HG03571 (cell line): ENCODE results near the gene HOXB2.

Experiments
- ATAC-seq: cut with Tn5 transposase; IDR thresholded peaks from one replicate; pipeline ENCODE4 v1.9.1; 2021; ENCODE audit not compliant: unreplicated experiment

The HOXB2 gene

GRCh38 chr17:48579471-48579759, 34.5 kb upstream of the HOXB2 start:
- ATAC-seq = no peak

DNA sequence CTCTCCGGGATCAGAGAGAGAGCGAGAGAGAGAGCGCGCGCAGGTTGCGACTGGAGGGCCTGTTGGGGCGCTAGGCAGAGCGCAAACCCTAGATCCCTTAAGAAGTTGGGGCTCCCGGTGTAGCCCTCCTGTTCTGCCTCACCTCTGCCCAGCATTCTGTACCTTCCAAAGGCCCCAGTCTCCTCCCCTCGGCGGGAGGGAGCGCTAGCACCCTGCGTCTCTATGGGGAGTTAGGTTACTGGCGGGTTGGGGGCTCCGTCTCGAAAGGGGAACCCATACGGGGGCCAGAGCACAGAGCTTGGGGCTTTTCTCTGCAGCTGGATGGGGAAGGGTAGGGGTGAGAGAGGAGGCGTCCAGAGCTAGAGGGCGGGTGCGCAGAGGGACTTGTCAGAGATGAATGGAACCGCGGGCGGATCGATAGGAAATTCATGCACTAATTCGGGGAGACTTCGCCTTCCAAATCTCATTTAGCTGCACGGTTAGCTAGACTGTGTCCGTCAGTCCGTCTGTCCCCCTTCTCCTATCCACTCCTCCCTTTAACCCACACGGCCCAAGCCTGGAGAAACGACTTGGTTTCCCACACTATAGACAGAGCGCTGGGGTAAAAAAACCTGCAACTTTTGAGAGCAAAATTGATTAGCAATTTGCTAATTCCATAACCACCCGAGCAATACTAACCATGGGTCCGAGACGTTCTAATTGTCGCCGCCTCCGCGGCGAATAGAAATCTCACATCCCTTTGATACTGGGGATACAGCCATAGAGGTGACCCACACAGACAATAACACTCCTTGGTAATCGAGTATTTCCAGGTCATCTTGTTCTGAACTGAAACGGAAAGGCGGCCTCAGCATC, 33.9 kb upstream of the HOXB2 start:
- no peak for ATAC-seq

DNA sequence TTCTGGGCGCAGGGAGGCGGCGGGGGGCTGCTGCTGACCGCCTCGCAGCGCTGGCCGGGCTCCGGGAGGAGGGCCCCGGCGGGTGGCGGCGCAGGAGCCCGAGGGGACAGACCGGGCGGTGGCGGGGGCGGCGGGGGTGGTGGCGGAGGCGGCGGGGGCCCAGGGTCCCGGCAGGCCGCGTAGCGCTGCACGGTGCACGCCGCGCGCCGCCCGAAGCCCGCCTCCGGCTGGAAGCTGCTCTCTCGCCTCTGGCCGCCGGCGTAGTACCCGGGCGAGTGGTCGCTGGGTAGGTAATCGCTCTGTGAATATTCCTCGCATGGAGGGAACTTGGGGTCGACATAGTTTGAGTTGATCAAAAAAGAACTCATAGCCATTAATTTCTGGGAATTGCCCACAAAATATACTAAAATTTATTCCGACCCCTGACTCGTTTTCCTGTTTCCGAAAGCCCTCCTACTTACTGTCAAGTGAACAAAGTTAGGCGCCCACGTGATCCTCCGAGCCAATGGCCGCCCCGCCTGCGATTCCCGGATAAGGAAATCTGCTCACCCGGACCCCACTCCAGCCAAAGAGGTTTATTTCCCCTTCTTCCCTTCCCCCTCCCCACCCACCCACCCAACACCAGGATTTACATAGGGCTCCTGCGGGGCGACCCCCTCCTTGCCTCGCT, 33.2 kb upstream of the HOXB2 start, which contains the start of gene HOXB4:
Gene HOXB4 (minus strand): TSS at position 405 of the 670 bp plus-strand sequence. CDS start 31 bp downstream, at position 374.
- no peak for ATAC-seq

DNA sequence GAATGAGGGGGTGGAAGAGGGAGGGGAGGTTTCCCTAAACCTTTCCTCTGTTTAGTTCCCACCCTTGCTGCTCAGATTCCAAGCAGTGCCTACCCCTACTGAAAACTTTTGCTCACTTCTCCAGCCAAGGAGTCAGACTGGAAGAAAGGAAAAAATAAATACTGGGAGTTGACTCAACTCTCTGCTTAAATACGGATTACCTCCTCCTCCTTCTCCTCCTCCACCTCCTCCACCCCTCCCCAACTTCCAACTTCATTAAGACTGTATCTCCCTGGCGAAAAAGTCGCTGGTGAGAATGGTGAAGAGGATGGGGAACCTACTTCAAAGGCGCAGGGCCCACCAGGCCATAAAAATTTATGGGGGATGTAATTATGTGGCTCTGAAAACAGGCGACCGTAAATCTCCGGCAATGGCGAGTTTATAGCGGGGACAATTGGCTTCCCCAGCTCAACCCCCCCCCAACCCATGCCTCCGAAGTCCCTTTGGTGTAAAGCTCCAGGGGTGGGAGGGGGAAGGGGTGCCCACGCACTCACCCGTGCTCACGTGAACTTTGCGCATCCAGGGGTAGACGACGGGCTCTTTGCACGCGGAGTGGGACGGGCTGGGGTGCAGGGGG, 32.5 kb upstream of the HOXB2 start:
- no peak for ATAC-seq

- ATAC-seq = no peak
These were observed 31.8 kb upstream of the HOXB2 start for GRCh38 chr17:48576479-48577309.

- ATAC-seq = no peak
These were observed 31.0 kb upstream of the HOXB2 start for GRCh38 chr17:48575673-48576478.

DNA sequence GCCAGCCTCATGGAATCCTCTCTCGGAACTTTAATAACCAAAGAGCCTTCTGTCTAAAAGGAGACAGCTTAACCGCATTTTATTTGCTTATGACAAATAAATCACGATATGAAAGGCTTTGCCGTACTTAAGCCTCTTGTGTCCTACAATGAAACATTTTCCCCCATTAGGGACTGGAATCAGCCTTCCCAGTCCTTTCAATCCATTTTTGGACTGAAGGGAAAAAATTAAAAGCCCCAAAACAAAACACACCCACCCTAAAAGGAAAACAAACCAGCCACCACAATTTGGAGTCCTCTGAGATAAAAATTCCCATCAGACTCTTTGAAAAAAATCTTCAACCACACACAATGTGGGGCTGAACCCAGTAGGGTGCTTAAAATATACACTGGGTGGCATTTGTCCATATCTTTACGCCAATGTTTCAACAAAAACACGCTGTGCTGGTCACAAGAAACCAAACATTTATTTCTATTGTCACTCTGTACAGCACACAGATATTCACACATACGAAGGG, 30.2 kb upstream of the HOXB2 start:
- no peak for ATAC-seq

GRCh38 chr17:48574505-48575065, 29.7 kb upstream of the HOXB2 start:
- no peak for ATAC-seq

DNA sequence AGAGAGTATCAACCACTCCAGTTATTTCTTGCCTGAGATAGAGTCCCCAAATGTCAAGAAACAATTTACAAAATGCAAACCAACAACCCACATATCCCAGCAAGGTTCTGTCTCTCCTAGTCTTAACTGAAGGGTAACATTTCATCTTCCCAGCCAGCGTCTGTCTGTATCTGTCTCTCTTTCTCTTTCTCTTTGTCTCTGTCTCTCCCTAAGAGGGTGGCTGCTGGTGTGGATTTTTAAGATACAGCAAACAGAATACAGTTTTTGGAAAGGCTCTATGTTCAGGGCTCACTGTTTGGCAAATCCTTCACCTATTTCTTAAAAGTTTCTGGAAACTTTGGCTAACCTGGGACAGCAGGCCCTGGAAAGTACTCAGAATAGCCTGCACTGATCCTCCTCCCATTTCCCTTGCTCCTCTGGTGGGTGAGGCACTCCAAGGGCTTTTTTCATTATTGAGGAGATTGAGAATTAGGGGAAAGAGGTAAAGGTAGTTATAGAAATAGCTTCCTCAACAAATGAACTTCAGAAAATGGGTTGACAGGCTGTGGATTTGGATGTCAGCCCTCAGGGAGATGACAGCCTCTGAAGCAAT, 27.0 kb upstream of the HOXB2 start:
- ATAC-seq = no peak

GRCh38 chr17:48571024-48571818, 26.3 kb upstream of the HOXB2 start:
- ATAC-seq = no peak

DNA sequence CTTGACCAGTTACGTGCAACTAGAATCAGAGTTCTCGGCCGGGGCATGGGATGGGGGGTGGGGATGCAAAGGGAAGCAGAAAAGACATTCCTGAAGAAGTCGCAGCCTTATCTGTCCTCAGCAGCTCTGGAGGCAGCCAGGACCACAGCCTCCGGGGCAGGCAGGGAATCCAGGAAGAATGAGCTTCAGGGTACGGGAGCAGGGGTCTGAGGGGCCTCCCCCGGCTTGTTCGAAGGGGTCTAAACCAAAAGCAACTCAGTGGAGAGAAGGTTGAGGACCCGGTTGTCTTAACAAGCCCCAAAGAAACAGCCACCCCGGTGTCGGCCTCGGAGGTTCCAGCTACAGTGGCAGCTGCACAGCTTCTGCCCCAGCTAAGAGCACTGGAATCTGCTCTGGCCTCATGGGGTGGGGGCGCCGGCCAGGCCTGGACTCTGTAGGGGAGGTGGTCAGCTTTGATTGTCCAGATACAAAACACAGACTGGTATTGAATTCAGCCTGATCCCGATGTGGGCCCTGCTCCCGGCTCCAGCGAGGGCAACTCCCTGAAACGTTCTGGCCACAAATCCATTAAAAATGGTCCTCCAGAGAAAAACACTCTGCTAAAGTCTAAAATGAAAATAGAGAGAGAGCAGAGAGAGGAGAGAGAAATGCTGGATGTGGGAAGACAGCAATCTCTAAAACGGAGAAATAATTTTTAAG, 25.6 kb upstream of the HOXB2 start:
- no peak for ATAC-seq

DNA sequence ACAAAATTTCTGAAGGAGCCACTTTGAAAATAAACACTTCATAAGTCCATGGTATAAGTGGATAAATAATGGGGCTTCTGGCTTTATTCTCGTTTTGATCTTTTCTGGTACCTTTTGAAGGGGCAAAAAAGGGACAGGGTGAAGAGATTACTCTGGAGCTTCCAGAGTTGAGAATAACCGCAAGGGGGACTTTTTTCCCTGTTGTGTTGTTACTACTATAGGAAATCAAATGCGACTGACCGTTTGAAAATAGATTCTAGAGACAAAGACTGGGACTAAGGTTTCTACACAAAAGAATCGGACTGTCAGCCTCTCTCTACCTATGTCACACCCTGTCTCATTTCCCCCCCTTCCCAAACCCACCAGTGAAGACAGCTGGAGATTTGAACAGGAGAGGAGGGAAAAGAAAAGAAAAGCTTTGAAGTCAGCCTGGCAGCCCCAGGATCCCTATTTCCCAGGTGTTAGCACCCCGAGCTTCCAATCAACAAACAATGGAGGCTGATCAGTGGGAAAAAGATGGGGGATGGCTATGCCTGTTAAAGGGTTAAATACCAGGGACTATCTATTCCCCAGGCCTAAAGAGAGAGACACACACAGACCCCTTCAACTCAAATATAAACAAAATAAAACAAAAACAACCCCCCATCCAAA, 24.9 kb upstream of the HOXB2 start:
- ATAC-seq = no peak

DNA sequence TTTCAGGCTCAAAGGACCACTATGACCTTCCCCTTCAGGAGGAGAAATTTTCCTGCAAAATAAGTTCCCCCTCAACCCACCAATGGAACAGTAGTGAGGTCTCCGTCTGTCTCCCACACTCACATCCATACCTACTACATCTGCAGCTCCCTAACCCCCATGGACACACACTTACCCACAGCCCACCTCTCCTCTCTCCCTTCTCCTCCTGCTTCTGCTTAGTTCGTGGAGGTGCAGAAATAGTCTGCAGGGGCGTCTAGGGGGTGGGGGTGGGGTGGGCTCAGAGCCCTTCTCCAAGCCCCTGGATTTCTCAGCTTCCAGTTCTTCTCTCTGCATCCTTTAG, 24.3 kb upstream of the HOXB2 start:
- ATAC-seq = no peak

- ATAC-seq = no peak
These were observed 23.8 kb upstream of the HOXB2 start for GRCh38 chr17:48568499-48569239.

GRCh38 chr17:48567646-48568354, 22.9 kb upstream of the HOXB2 start:
- ATAC-seq = no peak

DNA sequence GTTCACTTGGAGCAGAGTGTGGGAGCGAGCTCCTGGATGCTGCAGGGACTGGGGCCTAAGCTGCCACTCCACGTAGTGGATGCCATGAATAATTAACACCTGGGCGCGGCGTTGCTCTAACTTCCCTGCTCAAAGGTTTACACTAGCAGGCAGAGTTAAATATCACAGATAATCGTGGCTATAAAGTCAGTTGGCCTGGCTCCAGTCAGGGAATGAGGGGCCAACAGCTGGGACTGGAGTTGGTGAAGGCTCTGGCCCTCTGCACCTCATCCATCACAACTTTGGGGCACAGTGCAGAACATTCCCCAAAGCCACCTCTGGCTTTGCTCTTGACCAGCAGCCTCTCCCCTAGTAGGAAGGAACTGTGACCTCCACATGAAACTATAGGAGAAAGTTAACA, 22.3 kb upstream of the HOXB2 start:
- no peak for ATAC-seq
